ENCODE data around the gene PTRH1. TPM values are rescaled to one million over a fixed set of nuclear protein-coding genes. Genes with fewer than 3 reads are reported as not detected.
A peak's percentile ranks its signal among the peaks of the same experiment; 100 is the strongest.

The PTRH1 gene
- total RNA-seq, 6 experiments from 2014 or later = 4.8 to 21.2 (median 6.8) TPM

GRCh38 chr9:127728808-127729207, 13.3 kb upstream of the PTRH1 start:
- no CpG with 5 or more reads among the region's 8 CpGs for WGBS (ENCODE audit: insufficient coverage, low coverage, low lambda C conversion rate, missing lambda C conversion rate)
- DNase-seq (no peak), ATAC-seq (no peak)
- H3K4me1 ChIP-seq = no peaks in the 10 kb centered on the region
- TF ChIP-seq POLR2A (IDR thresholded peaks at IDR 0.05) = no peak
- TF ChIP-seq CTCF (IDR thresholded peaks at IDR 0.05) = no peak
- intact Hi-C loops (cut with DNase I) = loop anchor here in 1 of 2 donors (10.0 kb wide), 1 partner anchor 224 kb away; no protein-coding TSS in a partner anchor
- H3K36me3 ChIP-seq = no peaks in the 10 kb centered on the region
- H3K9me3 ChIP-seq = no peaks in the 10 kb centered on the region
- H3K27me3 ChIP-seq = no peaks in the 10 kb centered on the region
- no peak overlapping the region for H3K4me3 ChIP-seq
- no peak overlapping the region for H3K27ac ChIP-seq

- intact Hi-C loops (cut with DNase I) = loop anchor here in 1 of 2 donors (10.0 kb wide), 1 partner anchor 222 kb away; no protein-coding TSS in a partner anchor
- ATAC-seq (no peak), DNase-seq (no peak)
- no peaks in the 10 kb centered on the region for H3K36me3 ChIP-seq
- H3K4me1 ChIP-seq = no peaks in the 10 kb centered on the region
- TF ChIP-seq POLR2A (IDR thresholded peaks at IDR 0.05) (no peak), CTCF (IDR thresholded peaks at IDR 0.05) (no peak)
- H3K4me3 ChIP-seq = no peak overlapping the region
- no peaks in the 10 kb centered on the region for H3K9me3 ChIP-seq
- WGBS (ENCODE audit: insufficient coverage, low coverage, low lambda C conversion rate, missing lambda C conversion rate) = 80% methylated on average over 5 of the region's 8 CpGs
- no peaks in the 10 kb centered on the region for H3K27me3 ChIP-seq
- H3K27ac ChIP-seq = no peak overlapping the region
Measured at GRCh38 chr9:127726871-127727270, 11.4 kb upstream of the PTRH1 start.

GRCh38 chr9:127724012-127724411, 8.5 kb upstream of the PTRH1 start:
- H3K27me3 ChIP-seq = no peaks in the 10 kb centered on the region
- H3K4me3 ChIP-seq = no peak overlapping the region
- H3K9me3 ChIP-seq = no peaks in the 10 kb centered on the region
- WGBS (ENCODE audit: insufficient coverage, low coverage, low lambda C conversion rate, missing lambda C conversion rate) = 42% methylated on average over 9 of the region's 23 CpGs
- TF ChIP-seq POLR2A (IDR thresholded peaks at IDR 0.05) (no peak), CTCF (IDR thresholded peaks at IDR 0.05) (no peak)
- no peaks in the 10 kb centered on the region for H3K4me1 ChIP-seq
- DNase-seq (no peak), ATAC-seq (peak in 2 of 4 donors; percentile 18 to 31)
- intact Hi-C loops (cut with DNase I) = loop anchor here in 1 of 2 donors (10.0 kb wide), 1 partner anchor 219 kb away; no protein-coding TSS in a partner anchor
- H3K36me3 ChIP-seq = no peaks in the 10 kb centered on the region
- no peak overlapping the region for H3K27ac ChIP-seq

GRCh38 chr9:127723444-127723843, 8.0 kb upstream of the PTRH1 start:
- intact Hi-C loops (cut with DNase I) = loop anchor here in 1 of 2 donors (10.0 kb wide), 1 partner anchor 219 kb away; no protein-coding TSS in a partner anchor
- Histone ChIP-seq H3K4me1 (no peaks in the 10 kb centered on the region), H3K9me3 (no peaks in the 10 kb centered on the region), H3K36me3 (no peaks in the 10 kb centered on the region), H3K27me3 (no peaks in the 10 kb centered on the region), H3K4me3 (no peak overlapping the region), H3K27ac (no peak overlapping the region)
- ATAC-seq (no peak), DNase-seq (no peak)
- 83% methylated on average over 5 of the region's 5 CpGs for WGBS (ENCODE audit: insufficient coverage, low coverage, low lambda C conversion rate, missing lambda C conversion rate)
- TF ChIP-seq CTCF (IDR thresholded peaks at IDR 0.05) (no peak), POLR2A (IDR thresholded peaks at IDR 0.05) (no peak)
